Astrocyte (in vitro differentiated cells and primary cell): ENCODE results near the gene UTS2B. TPM values are rescaled to one million over a fixed set of nuclear protein-coding genes. Genes with fewer than 3 reads are reported as not detected.

Experiments
- DNase-seq: peaks from one replicate; pipeline ENCODE4 v3.0.0-alpha.2; 2010; ENCODE audit warnings: low read depth
- FAIRE-seq: peaks from 2 replicates; lab custom pipeline; 2011; peaks lifted over from hg19 to GRCh38; lab: Jason Lieb, UNC
- H2AFZ ChIP-seq: 2 replicates; pipeline ENCODE4 v1.6.0; 2012; ENCODE audit warnings: low read depth, low read length, inconsistent platforms
- H3K27ac ChIP-seq: 2 replicates; pipeline ENCODE4 v1.5.1; 2011; ENCODE audit warnings: low read depth, low read length, inconsistent platforms
- H3K27me3 ChIP-seq: 2 replicates; pipeline ENCODE4 v1.6.0; 2011; ENCODE audit warnings: low read length, inconsistent platforms; ENCODE audit not compliant: insufficient read depth
- H3K36me3 ChIP-seq: 2 replicates; pipeline ENCODE4 v1.5.1; 2011; ENCODE audit warnings: low read length, inconsistent platforms; ENCODE audit not compliant: insufficient read depth
- H3K4me1 ChIP-seq: 2 replicates; pipeline ENCODE4 v1.5.1; 2011; ENCODE audit warnings: low read length, inconsistent platforms; ENCODE audit not compliant: insufficient read depth
- H3K4me2 ChIP-seq: 2 replicates; pipeline ENCODE4 v1.6.0; 2012; ENCODE audit warnings: low read length, inconsistent platforms
- H3K4me3 ChIP-seq: 2 replicates; pipeline ENCODE4 v1.5.1; 2011; ENCODE audit warnings: low read depth, mild to moderate bottlenecking, low read length, inconsistent platforms; ENCODE audit not compliant: insufficient read depth
- H3K79me2 ChIP-seq: 2 replicates; pipeline ENCODE4 v1.6.0; 2012; ENCODE audit warnings: mild to moderate bottlenecking, low read length, inconsistent platforms; ENCODE audit not compliant: insufficient read depth
- H3K9ac ChIP-seq: 2 replicates; pipeline ENCODE4 v1.6.0; 2012; ENCODE audit warnings: mild to moderate bottlenecking, low read length, inconsistent platforms
- H3K9me3 ChIP-seq: 2 replicates; pipeline ENCODE4 v1.5.1; 2012; ENCODE audit warnings: low read depth, mild to moderate bottlenecking, low read length, inconsistent platforms; ENCODE audit not compliant: insufficient read depth
- H4K20me1 ChIP-seq: 2 replicates; pipeline ENCODE4 v1.6.0; 2012; ENCODE audit warnings: low read length, inconsistent platforms; ENCODE audit not compliant: insufficient read depth
- H3K27ac Mint-ChIP-seq: one replicate; pipeline ENCODE4 v1.8.0; 2021; ENCODE audit warnings: mild to moderate bottlenecking, mixed read lengths; ENCODE audit not compliant: unreplicated experiment
- H3K27me3 Mint-ChIP-seq: one replicate; pipeline ENCODE4 v1.8.0; 2021; ENCODE audit warnings: low read depth, mixed read lengths; ENCODE audit not compliant: unreplicated experiment
- H3K36me3 Mint-ChIP-seq: one replicate; pipeline ENCODE4 v1.8.0; 2021; ENCODE audit warnings: low read depth, mixed read lengths; ENCODE audit not compliant: unreplicated experiment
- H3K4me1 Mint-ChIP-seq: one replicate; pipeline ENCODE4 v1.8.0; 2021; ENCODE audit warnings: low read depth, mixed read lengths; ENCODE audit not compliant: unreplicated experiment
- H3K4me3 Mint-ChIP-seq: one replicate; pipeline ENCODE4 v1.8.0; 2021; ENCODE audit warnings: mild to moderate bottlenecking, moderate library complexity, mixed read lengths; ENCODE audit not compliant: unreplicated experiment
- H3K9me3 Mint-ChIP-seq: one replicate; pipeline ENCODE4 v1.8.0; 2021; ENCODE audit warnings: mild to moderate bottlenecking, mixed read lengths; ENCODE audit not compliant: unreplicated experiment
- CTCF ChIP-seq: IDR thresholded peaks from 2 replicates; pipeline ENCODE4 v1.5.1; 2011; ENCODE audit warnings: low read depth, mild to moderate bottlenecking, inconsistent platforms, low read length, moderate library complexity; ENCODE audit not compliant: insufficient read depth
- EZH2 ChIP-seq: IDR thresholded peaks from 2 replicates; pipeline ENCODE4 v1.6.1; 2012; ENCODE audit warnings: mild to moderate bottlenecking, low read length, inconsistent platforms; ENCODE audit not compliant: insufficient read depth
- total RNA-seq: library from RNA; stranded (reverse); gene quantifications from 2 replicates; pipeline ENCODE4 v1.2.1, GENCODE V29; 2021

Gene UTS2B
- total RNA-seq, 1 donor from 2014 or later: 0.75 TPM

- Histone ChIP-seq H3K27me3 (no peaks in the 10 kb centered on the region), H3K9ac (no peak overlapping the region), H3K79me2 (no peaks in the 10 kb centered on the region), H4K20me1 (no peaks in the 10 kb centered on the region), H3K4me3 (no peak overlapping the region), H3K4me1 (no peaks in the 10 kb centered on the region), H3K36me3 (no peaks in the 10 kb centered on the region), H2AFZ (no peak overlapping the region), H3K9me3 (no peaks in the 10 kb centered on the region), H3K4me2 (no peak overlapping the region), H3K27ac (no peak overlapping the region)
- Mint-ChIP-seq H3K4me1 (peaks cover 14% of the 10 kb centered on the region), H3K9me3 (no peaks in the 10 kb centered on the region), H3K36me3 (no peaks in the 10 kb centered on the region), H3K4me3 (no peak overlapping the region), H3K27ac (no peak overlapping the region), H3K27me3 (no peaks in the 10 kb centered on the region)
- FAIRE-seq (no peak), DNase-seq (no peak)
- TF ChIP-seq EZH2 (no peak), CTCF (no peak)
Observed at GRCh38 chr3:191254098-191254873, 76.0 kb downstream of the UTS2B start.

- no peaks in the 10 kb centered on the region for H3K79me2 ChIP-seq
- H3K4me3 Mint-ChIP-seq: no peak overlapping the region
- no peaks in the 10 kb centered on the region for H4K20me1 ChIP-seq
- H3K9ac ChIP-seq: no peak overlapping the region
- H3K4me3 ChIP-seq: no peak overlapping the region
- H3K4me1 Mint-ChIP-seq: peaks cover 10% of the 10 kb centered on the region
- no peaks in the 10 kb centered on the region for H3K27me3 ChIP-seq
- H3K36me3 ChIP-seq: no peaks in the 10 kb centered on the region
- no peak for DNase-seq
- TF ChIP-seq CTCF (no peak), EZH2 (no peak)
- no peaks in the 10 kb centered on the region for H3K9me3 Mint-ChIP-seq
- no peak overlapping the region for H3K27ac Mint-ChIP-seq
- no peak overlapping the region for H2AFZ ChIP-seq
- no peak for FAIRE-seq
- H3K27ac ChIP-seq: no peak overlapping the region
- H3K4me1 ChIP-seq: no peaks in the 10 kb centered on the region
- no peaks in the 10 kb centered on the region for H3K9me3 ChIP-seq
- no peak overlapping the region for H3K4me2 ChIP-seq
- H3K36me3 Mint-ChIP-seq: no peaks in the 10 kb centered on the region
- no peaks in the 10 kb centered on the region for H3K27me3 Mint-ChIP-seq
Observed at GRCh38 chr3:191253089-191253799, 77.1 kb downstream of the UTS2B start.
